ENCODE data around the gene NME1. TPM values are rescaled to one million over a fixed set of nuclear protein-coding genes. Genes with fewer than 3 reads are reported as not detected.

The NME1 gene
- total and polyA plus RNA-seq, 10 of the 15 experiments (the other 5 are each of a cell fraction or from before 2014, with no cell fraction given) = 273 to 1,362 (median 455) TPM

DNA sequence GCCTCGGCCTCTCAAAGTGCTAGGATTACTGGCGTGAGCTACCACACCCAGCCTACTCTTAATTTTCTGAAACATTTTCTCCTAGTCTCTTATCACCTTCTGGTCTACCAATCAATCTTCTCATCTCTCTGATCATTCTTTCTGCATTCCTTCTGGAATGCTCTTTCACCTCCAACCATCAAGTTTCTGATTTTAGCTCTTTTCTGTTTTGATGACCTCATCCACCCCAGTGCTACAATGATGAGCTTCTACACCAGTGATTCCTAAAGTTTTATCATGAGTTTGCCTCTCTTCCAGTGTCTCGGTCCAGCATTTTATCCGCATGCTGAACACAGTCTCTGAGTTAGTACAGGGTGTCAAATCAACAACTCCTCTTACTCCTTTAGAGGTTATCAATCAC is 44.4 kb downstream of the NME1 start:
- no peak for FAIRE-seq
- H3K79me2 ChIP-seq (ENCODE audit: control insufficient read depth, insufficient read depth, low read length) = no peaks in the 10 kb centered on the region
- CTCF ChIA-PET = no interaction called here
- WGBS (ENCODE audit: insufficient coverage, insufficient replicate concordance, low lambda C conversion rate, missing lambda C conversion rate) = 88% methylated on average over 4 of the region's 4 CpGs
- H3K4me1 ChIP-seq (ENCODE audit: control insufficient read depth, insufficient read depth, low read length) = no peaks in the 10 kb centered on the region
- H2AFZ ChIP-seq (ENCODE audit: control insufficient read depth, low read depth, low read length) = no peak overlapping the region
- no peak for ATAC-seq
- DNase-seq (ENCODE audit: low read depth, low spot score) = no peak
- SMC1A ChIA-PET (ENCODE audit: uncharacterized antibody, unreplicated experiment) = interaction anchor here (1.2 kb wide), 1 partner anchor 19 kb away, joined by 3 read pairs; no protein-coding TSS in a partner anchor
- no peaks in the 10 kb centered on the region for H3K27me3 ChIP-seq (replicated peaks in 1 of 2; ENCODE audit: control insufficient read depth in 2 of 2, insufficient read depth in 2 of 2, low read length in 1 of 2)
- POLR2A ChIA-PET = interaction anchor here (0.6 kb wide), 2 partner anchors 41 kb away, joined by 3 to 6 read pairs; no protein-coding TSS in a partner anchor
- BruUV-seq (replicated peaks) = no TSS peak
- in situ Hi-C loops (cut with MboI) = no loop called here
- H3K9me3 ChIP-seq (replicated peaks; ENCODE audit: control insufficient read depth, insufficient read depth, low read length) = no peaks in the 10 kb centered on the region
- intact Hi-C loops (cut with micrococcal nuclease; ENCODE audit: unreplicated experiment) = no loop called here
- no peak overlapping the region for H3K9ac ChIP-seq (ENCODE audit: control insufficient read depth, insufficient read depth, low read length)
- no peaks in the 10 kb centered on the region for H4K20me1 ChIP-seq (ENCODE audit: control insufficient read depth, insufficient read depth)
- no peak overlapping the region for H3K4me2 ChIP-seq (ENCODE audit: control insufficient read depth, insufficient read depth)
- H3K36me3 ChIP-seq (ENCODE audit: control insufficient read depth in 2 of 2, insufficient read depth in 2 of 2, low read length in 1 of 2) = peaks cover 2 to 32% of the 10 kb centered on the region in 2 experiments
- RAD21 ChIA-PET (ENCODE audit: unreplicated experiment) = no interaction called here
- no peak overlapping the region for H3K4me3 ChIP-seq
- no peak overlapping the region for H3K27ac ChIP-seq (ENCODE audit: control insufficient read depth, insufficient read depth)
- TF ChIP-seq, protein P1, sequence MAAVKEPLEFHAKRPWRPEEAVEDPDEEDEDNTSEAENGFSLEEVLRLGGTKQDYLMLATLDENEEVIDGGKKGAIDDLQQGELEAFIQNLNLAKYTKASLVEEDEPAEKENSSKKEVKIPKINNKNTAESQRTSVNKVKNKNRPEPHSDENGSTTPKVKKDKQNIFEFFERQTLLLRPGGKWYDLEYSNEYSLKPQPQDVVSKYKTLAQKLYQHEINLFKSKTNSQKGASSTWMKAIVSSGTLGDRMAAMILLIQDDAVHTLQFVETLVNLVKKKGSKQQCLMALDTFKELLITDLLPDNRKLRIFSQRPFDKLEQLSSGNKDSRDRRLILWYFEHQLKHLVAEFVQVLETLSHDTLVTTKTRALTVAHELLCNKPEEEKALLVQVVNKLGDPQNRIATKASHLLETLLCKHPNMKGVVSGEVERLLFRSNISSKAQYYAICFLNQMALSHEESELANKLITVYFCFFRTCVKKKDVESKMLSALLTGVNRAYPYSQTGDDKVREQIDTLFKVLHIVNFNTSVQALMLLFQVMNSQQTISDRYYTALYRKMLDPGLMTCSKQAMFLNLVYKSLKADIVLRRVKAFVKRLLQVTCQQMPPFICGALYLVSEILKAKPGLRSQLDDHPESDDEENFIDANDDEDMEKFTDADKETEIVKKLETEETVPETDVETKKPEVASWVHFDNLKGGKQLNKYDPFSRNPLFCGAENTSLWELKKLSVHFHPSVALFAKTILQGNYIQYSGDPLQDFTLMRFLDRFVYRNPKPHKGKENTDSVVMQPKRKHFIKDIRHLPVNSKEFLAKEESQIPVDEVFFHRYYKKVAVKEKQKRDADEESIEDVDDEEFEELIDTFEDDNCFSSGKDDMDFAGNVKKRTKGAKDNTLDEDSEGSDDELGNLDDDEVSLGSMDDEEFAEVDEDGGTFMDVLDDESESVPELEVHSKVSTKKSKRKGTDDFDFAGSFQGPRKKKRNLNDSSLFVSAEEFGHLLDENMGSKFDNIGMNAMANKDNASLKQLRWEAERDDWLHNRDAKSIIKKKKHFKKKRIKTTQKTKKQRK (IDR thresholded peaks at IDR 0.05; ENCODE audit: low read depth, low read length) = no peak
- TF ChIP-seq HDAC6 (IDR thresholded peaks at IDR 0.05; ENCODE audit: unreplicated experiment) (no peak), RUNX3 (IDR thresholded peaks at IDR 0.05; ENCODE audit: low read length) (no peak), ASH2L (IDR thresholded peaks at IDR 0.05; ENCODE audit: borderline replicate concordance, low read depth) (no peak), BCL11A (IDR thresholded peaks at IDR 0.05; ENCODE audit: low read depth, low read length) (no peak), NBN (IDR thresholded peaks at IDR 0.05) (no peak), CEBPB (IDR thresholded peaks at IDR 0.05; ENCODE audit: borderline replicate concordance in 1 of 2, low read depth in 2 of 2, low read length in 2 of 2) (no peak), SRF (IDR thresholded peaks at IDR 0.05; ENCODE audit: low read depth in 2 of 2, low read length in 2 of 2) (no peak), SMARCA5 (IDR thresholded peaks at IDR 0.05) (no peak), LARP7 (IDR thresholded peaks at IDR 0.05) (no peak), SUPT20H (IDR thresholded peaks at IDR 0.05; ENCODE audit: borderline replicate concordance, control insufficient read depth, low read depth, low read length) (no peak), FOS (IDR thresholded peaks at IDR 0.05; ENCODE audit: borderline replicate concordance, extremely low read depth, insufficient read length) (no peak), EP300 (IDR thresholded peaks at IDR 0.05; ENCODE audit: borderline replicate concordance in 1 of 2, control insufficient read depth in 1 of 2, low read depth in 2 of 2, low read length in 2 of 2) (no peak), SREBF1 (IDR thresholded peaks at IDR 0.05; ENCODE audit: low read length) (no peak), TAF1 (IDR thresholded peaks at IDR 0.05; ENCODE audit: borderline replicate concordance, low read depth, low read length) (no peak)
- TF ChIP-seq, protein P2, sequence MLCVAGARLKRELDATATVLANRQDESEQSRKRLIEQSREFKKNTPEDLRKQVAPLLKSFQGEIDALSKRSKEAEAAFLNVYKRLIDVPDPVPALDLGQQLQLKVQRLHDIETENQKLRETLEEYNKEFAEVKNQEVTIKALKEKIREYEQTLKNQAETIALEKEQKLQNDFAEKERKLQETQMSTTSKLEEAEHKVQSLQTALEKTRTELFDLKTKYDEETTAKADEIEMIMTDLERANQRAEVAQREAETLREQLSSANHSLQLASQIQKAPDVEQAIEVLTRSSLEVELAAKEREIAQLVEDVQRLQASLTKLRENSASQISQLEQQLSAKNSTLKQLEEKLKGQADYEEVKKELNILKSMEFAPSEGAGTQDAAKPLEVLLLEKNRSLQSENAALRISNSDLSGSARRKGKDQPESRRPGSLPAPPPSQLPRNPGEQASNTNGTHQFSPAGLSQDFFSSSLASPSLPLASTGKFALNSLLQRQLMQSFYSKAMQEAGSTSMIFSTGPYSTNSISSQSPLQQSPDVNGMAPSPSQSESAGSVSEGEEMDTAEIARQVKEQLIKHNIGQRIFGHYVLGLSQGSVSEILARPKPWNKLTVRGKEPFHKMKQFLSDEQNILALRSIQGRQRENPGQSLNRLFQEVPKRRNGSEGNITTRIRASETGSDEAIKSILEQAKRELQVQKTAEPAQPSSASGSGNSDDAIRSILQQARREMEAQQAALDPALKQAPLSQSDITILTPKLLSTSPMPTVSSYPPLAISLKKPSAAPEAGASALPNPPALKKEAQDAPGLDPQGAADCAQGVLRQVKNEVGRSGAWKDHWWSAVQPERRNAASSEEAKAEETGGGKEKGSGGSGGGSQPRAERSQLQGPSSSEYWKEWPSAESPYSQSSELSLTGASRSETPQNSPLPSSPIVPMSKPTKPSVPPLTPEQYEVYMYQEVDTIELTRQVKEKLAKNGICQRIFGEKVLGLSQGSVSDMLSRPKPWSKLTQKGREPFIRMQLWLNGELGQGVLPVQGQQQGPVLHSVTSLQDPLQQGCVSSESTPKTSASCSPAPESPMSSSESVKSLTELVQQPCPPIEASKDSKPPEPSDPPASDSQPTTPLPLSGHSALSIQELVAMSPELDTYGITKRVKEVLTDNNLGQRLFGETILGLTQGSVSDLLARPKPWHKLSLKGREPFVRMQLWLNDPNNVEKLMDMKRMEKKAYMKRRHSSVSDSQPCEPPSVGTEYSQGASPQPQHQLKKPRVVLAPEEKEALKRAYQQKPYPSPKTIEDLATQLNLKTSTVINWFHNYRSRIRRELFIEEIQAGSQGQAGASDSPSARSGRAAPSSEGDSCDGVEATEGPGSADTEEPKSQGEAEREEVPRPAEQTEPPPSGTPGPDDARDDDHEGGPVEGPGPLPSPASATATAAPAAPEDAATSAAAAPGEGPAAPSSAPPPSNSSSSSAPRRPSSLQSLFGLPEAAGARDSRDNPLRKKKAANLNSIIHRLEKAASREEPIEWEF (IDR thresholded peaks at IDR 0.05; ENCODE audit: insufficient replicate concordance, low read depth, low read length) = no peak

Data from GM12878 (cell line).